Measurements from ENCODE around the gene TBC1D12. TPM values are rescaled to one million over a fixed set of nuclear protein-coding genes. Genes with fewer than 3 reads are reported as not detected.
A peak's percentile ranks its signal among the peaks of the same experiment; 100 is the strongest.

TBC1D12 gene
- total RNA-seq, 4 donors from 2014 or later, result 17.5 to 28.2 (median 18.7) TPM

DNA sequence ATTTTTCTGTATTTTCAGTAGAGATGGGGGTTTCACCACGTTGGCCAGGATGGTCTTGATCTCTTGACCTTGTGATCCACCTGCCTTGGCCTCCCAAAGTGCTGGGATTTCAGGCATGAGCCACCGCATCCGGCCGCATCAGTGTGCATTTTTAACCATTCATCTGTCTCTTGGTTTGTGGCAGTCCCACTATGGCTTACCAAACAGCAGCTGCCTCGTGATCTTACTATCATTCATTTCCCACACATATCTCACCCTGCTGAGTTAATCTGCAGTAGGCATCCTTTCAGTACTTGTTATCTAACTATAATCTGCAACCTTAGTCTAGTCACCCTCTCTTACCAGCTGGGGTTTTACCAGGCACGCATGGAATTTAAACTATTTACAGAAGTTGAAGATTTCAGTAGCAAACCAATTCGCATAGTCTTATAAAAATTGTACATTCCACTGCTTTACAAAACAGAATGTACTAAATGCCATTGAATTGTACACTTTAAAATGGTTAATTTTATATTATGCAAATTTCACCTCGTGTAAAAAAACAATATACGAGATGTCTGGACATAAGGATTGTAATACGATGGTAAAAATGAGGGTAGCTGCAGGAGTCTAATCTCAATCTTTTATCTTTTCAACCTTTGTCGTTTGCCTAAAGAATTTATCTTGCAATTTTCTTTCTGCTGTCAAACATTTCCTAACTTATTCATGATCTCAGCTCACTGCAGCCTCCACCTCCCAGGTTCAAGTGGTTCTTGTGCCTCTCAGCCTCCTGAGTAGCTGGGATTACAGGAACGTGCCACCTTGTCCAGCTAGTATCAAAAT lies 4.6 kb upstream of the TBC1D12 start:
- no peak for TF ChIP-seq POLR2A (IDR thresholded peaks at IDR 0.05)
- TF ChIP-seq, protein P1, sequence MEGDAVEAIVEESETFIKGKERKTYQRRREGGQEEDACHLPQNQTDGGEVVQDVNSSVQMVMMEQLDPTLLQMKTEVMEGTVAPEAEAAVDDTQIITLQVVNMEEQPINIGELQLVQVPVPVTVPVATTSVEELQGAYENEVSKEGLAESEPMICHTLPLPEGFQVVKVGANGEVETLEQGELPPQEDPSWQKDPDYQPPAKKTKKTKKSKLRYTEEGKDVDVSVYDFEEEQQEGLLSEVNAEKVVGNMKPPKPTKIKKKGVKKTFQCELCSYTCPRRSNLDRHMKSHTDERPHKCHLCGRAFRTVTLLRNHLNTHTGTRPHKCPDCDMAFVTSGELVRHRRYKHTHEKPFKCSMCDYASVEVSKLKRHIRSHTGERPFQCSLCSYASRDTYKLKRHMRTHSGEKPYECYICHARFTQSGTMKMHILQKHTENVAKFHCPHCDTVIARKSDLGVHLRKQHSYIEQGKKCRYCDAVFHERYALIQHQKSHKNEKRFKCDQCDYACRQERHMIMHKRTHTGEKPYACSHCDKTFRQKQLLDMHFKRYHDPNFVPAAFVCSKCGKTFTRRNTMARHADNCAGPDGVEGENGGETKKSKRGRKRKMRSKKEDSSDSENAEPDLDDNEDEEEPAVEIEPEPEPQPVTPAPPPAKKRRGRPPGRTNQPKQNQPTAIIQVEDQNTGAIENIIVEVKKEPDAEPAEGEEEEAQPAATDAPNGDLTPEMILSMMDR (IDR thresholded peaks at IDR 0.05), result no peak
- Histone ChIP-seq H3K4me3 (replicated peaks in 1 of 3) (no peak overlapping the region), H3K36me3 (no peaks in the 10 kb centered on the region), H3K9me3 (no peaks in the 10 kb centered on the region), H3K4me1 (peaks cover 0 to 3% of the 10 kb centered on the region in 2 donors), H3K27ac (no peak overlapping the region), H3K27me3 (no peaks in the 10 kb centered on the region)
- WGBS, 2 donors, result 66 to 69% methylated on average over 12 of the region's 12 CpGs
- intact Hi-C loops (cut with DNase I), result no loop called here
- DNase-seq, result no peak

DNA sequence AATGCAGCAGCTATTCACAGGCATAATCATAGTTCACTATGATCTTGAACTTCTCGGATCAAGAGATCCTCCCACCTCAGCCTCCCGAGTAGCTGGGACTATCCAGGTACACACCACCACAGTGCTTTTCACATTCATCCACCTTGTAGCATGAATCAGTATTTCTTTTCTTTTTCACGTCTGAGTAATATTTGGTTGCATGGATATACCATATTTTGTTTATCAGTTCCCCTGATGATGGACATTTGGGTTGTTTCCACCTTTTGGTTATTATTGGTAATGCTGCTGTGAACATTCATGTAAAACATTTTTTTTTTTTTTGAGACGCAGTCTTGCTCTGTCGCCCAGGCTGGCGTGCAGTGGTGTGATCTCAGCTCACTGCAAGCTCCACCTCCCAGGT lies 3.6 kb upstream of the TBC1D12 start:
- 93% methylated on average over 6 of the region's 6 CpGs for WGBS, 2 donors
- H3K4me3 ChIP-seq (replicated peaks in 1 of 3), result no peak overlapping the region
- no peak overlapping the region for H3K27ac ChIP-seq
- H3K27me3 ChIP-seq, result no peaks in the 10 kb centered on the region
- no peaks in the 10 kb centered on the region for H3K36me3 ChIP-seq
- DNase-seq, result no peak
- intact Hi-C loops (cut with DNase I), result no loop called here
- no peaks in the 10 kb centered on the region for H3K9me3 ChIP-seq
- peaks cover 0 to 3% of the 10 kb centered on the region in 2 donors for H3K4me1 ChIP-seq
- TF ChIP-seq POLR2A (IDR thresholded peaks at IDR 0.05), result no peak
- TF ChIP-seq, protein P1 (IDR thresholded peaks at IDR 0.05), result no peak

DNA sequence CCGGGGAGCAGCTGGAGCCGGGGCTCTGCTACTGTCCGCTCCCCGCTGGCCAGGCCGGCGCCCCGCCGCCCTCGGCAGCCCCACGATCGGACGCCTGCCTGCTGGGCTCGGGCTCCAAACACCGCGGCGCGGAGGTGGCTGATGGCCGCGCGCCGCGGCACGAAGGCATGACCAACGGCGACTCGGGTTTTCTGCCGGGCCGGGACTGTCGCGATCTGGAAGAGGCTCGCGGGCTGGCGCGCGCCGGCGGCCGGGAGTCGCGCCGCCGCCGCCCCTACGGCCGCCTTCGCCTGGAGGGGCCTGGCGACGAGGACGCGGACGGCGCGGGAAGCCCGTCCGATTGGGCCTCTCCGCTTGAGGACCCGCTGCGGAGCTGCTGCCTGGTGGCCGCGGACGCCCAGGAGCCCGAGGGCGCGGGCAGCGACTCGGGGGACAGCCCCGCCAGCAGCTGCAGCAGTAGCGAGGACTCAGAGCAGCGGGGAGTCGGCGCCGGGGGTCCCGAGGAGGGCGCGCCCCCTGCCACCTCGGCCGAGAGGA lies 570 bp downstream of the TBC1D12 start:
- Histone ChIP-seq H3K9me3 (no peaks in the 10 kb centered on the region), H3K4me1 (peaks cover 10 to 13% of the 10 kb centered on the region in 2 donors), H3K27me3 (no peaks in the 10 kb centered on the region), H3K36me3 (no peaks in the 10 kb centered on the region), H3K27ac (peak overlapping the region; percentile 88 to 98 (median 98)), H3K4me3 (replicated peaks in 1 of 3) (peak overlapping the region; percentile 87 to 88 (median 87))
- intact Hi-C loops (cut with DNase I), result loop anchor here (5.0 kb wide), 1 partner anchor 41 kb away; the partner anchor contains the start of gene NOC3L
- WGBS, 2 donors, result no CpG with 5 or more reads among the region's 77 CpGs
- no peak for TF ChIP-seq POLR2A (IDR thresholded peaks at IDR 0.05)
- TF ChIP-seq, protein P1 (IDR thresholded peaks at IDR 0.05), result no peak
- DNase-seq, result peak; percentile 54 to 61

DNA sequence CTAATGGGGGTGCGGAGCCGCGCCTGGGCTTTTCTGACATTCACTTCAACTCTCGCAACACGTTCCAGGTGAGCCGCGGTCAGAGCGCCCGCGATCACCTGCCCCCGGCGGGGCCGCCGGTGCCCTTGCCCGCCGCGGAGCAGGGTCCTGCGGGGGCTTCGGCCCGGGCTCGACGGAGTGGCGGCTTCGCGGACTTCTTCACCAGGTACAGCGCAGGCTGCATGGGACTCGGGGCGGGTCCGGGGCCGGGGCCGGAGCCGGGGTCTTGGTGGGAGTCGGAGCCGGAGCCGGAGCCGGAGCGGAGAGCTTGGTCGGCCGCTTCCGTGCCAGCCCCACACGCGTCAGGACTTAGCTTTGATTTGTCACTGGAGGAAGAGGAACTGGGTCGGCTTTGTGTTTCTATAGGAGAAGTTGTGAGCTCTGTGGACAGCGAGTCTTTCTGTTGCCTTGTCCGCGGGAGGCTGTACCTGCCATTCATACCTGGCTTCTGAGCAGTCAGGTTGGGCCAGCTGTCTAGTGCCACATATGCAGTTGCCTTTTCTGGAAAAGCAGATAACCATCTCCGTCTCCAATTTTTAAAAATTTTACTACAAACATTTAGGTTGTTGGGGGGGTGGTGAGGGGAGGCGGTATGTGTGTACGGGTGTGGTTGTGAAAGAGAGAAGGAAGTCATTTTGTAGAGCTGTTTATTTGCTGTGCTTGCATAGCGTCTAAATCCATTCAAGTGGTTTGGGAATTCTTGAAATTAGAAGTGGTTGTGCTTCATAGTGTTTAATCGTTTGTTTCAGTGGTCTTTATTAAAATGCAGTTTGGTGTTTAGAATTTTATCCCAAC lies 1.3 kb downstream of the TBC1D12 start:
- peaks cover 14 to 17% of the 10 kb centered on the region in 2 donors for H3K4me1 ChIP-seq
- WGBS, 2 donors, result 1% methylated on average over 9 to 27 of the region's 51 CpGs
- peak overlapping the region; percentile 88 to 98 (median 98) for H3K27ac ChIP-seq
- H3K9me3 ChIP-seq, result no peaks in the 10 kb centered on the region
- DNase-seq, result peak; percentile 64 to 65
- peak in 1 of 2 donors; percentile 71 for TF ChIP-seq POLR2A (IDR thresholded peaks at IDR 0.05)
- TF ChIP-seq, protein P1 (IDR thresholded peaks at IDR 0.05), result no peak
- no peaks in the 10 kb centered on the region for H3K27me3 ChIP-seq
- peak overlapping the region; percentile 87 to 88 (median 87) for H3K4me3 ChIP-seq (replicated peaks in 1 of 3)
- intact Hi-C loops (cut with DNase I), result loop anchor here (5.0 kb wide), 1 partner anchor 41 kb away; the partner anchor contains the start of gene NOC3L
- H3K36me3 ChIP-seq, result no peaks in the 10 kb centered on the region
